ENCODE measurements around the gene RIT2. TPM values are rescaled to one million over a fixed set of nuclear protein-coding genes. Genes with fewer than 3 reads are reported as not detected.

The RIT2 gene
- total RNA-seq, 1 donor = not detected

- DNase-seq (ENCODE audit: low read depth) = no peak
- no peak overlapping the region for H3K4me3 ChIP-seq (ENCODE audit: low read depth, low read length)
- TF ChIP-seq CTCF (IDR thresholded peaks at IDR 0.05; ENCODE audit: insufficient read depth, low read length) = no peak
Measured at GRCh38 chr18:43077510-43078308, 37.8 kb downstream of the RIT2 start.

GRCh38 chr18:43073771-43074170 is 41.7 kb downstream of the RIT2 start:
- TF ChIP-seq CTCF (IDR thresholded peaks at IDR 0.05; ENCODE audit: insufficient read depth, low read length) = no peak
- DNase-seq (ENCODE audit: low read depth) = no peak
- no peak overlapping the region for H3K4me3 ChIP-seq (ENCODE audit: low read depth, low read length)

GRCh38 chr18:43068781-43069180 is 46.7 kb downstream of the RIT2 start:
- no peak overlapping the region for H3K4me3 ChIP-seq (ENCODE audit: low read depth, low read length)
- DNase-seq (ENCODE audit: low read depth) = no peak
- no peak for TF ChIP-seq CTCF (IDR thresholded peaks at IDR 0.05; ENCODE audit: insufficient read depth, low read length)

- no peak for DNase-seq (ENCODE audit: low read depth)
Measured at GRCh38 chr18:43067570-43067969, 47.9 kb downstream of the RIT2 start.

GRCh38 chr18:43061816-43062215 is 53.7 kb downstream of the RIT2 start:
- DNase-seq (ENCODE audit: low read depth) = no peak
- TF ChIP-seq CTCF (IDR thresholded peaks at IDR 0.05; ENCODE audit: insufficient read depth, low read length) = no peak
- no peak overlapping the region for H3K4me3 ChIP-seq (ENCODE audit: low read depth, low read length)

More at GRCh38 chr18:43067570-43067969, 47.9 kb downstream of the RIT2 start:
- H3K4me3 ChIP-seq (ENCODE audit: low read depth, low read length) = no peak overlapping the region
- TF ChIP-seq CTCF (IDR thresholded peaks at IDR 0.05; ENCODE audit: insufficient read depth, low read length) = no peak

- H3K4me3 ChIP-seq (ENCODE audit: low read depth, low read length) = no peak overlapping the region
- no peak for DNase-seq (ENCODE audit: low read depth)
- TF ChIP-seq CTCF (IDR thresholded peaks at IDR 0.05; ENCODE audit: insufficient read depth, low read length) = no peak
Measured at GRCh38 chr18:43061318-43061717, 54.2 kb downstream of the RIT2 start.
